Suprapubic skin (tissue), 4 donors: ENCODE results near the gene FLNB. TPM values are rescaled to one million over a fixed set of nuclear protein-coding genes. Genes with fewer than 3 reads are reported as not detected.

ENCODE experiments used
- DNase-seq, 2 donors: peaks; one replicate each; pipeline ENCODE4 v3.0.0-alpha.2; 2019; ENCODE audit warnings: low spot score in 2 of 2
- H3K27ac ChIP-seq: fragments of 200-600 bp; sonication (generic); one replicate; pipeline ENCODE4 v1.5.1; 2019
- H3K27me3 ChIP-seq: fragments of 200-600 bp; sonication (generic); one replicate; pipeline ENCODE4 v1.5.1; 2019
- H3K36me3 ChIP-seq: fragments of 200-600 bp; sonication (generic); one replicate; pipeline ENCODE4 v1.5.1; 2019
- H3K4me1 ChIP-seq: fragments of 200-600 bp; sonication (generic); one replicate; pipeline ENCODE4 v1.5.1; 2019
- H3K4me3 ChIP-seq: fragments of 200-600 bp; sonication (generic); one replicate; pipeline ENCODE4 v1.5.1; 2019; ENCODE audit warnings: mild to moderate bottlenecking
- H3K9me3 ChIP-seq: fragments of 200-600 bp; sonication (generic); one replicate; pipeline ENCODE4 v1.5.1; 2019
- EP300 ChIP-seq: sonication (generic); formaldehyde crosslinking; IDR thresholded peaks from one replicate; pipeline ENCODE4 v1.6.1; 2017; ENCODE audit warnings: antibody characterized with exemption
- POLR2A ChIP-seq, 2 donors: fragments of 450-650 bp; IDR thresholded peaks; one replicate each; pipeline ENCODE4 v1.6.1; 2017; ENCODE audit warnings: antibody characterized with exemption in 2 of 2, mild to moderate bottlenecking in 2 of 2, moderate library complexity in 2 of 2
- POLR2AphosphoS5 ChIP-seq, 3 donors: sonication (generic); formaldehyde crosslinking; IDR thresholded peaks; one replicate each; pipeline ENCODE4 v1.6.1; 2017; ENCODE audit warnings: antibody characterized with exemption in 3 of 3
- WGBS: methylation state at CpG from one replicate; pipeline ENCODE4 v1.1.5; 2018; 5-methylcytosine and 5-hydroxymethylcytosine counted together
- total RNA-seq, 4 donors: library from RNA; depleted of rRNA; stranded (reverse); fragments of >200 nt; gene quantifications; one replicate each; pipeline ENCODE4 v1.1.0, GENCODE V29; 2016
- TF ChIP-seq, protein P1 (sequence below), 2 donors: fragments of 200-600 bp in 1 of 2; fragments of 450-650 bp in 1 of 2; sonication (generic) in 1 of 2; IDR thresholded peaks; one replicate each; pipeline ENCODE4 v1.5.1; 2016 to 2019; ENCODE audit warnings: antibody characterized with exemption in 2 of 2, mild to moderate bottlenecking in 1 of 2, moderate library complexity in 1 of 2

Gene FLNB
- total RNA-seq, 4 donors from 2014 or later, result 143 to 186 (median 150) TPM

GRCh38 chr3:58090351-58090750 is 82.1 kb downstream of the FLNB start:
- DNase-seq, result no peak
- Histone ChIP-seq H3K9me3 (no peaks in the 10 kb centered on the region), H3K36me3 (peaks cover 12% of the 10 kb centered on the region), H3K27ac (no peak overlapping the region), H3K27me3 (no peaks in the 10 kb centered on the region), H3K4me3 (no peak overlapping the region), H3K4me1 (no peaks in the 10 kb centered on the region)
- TF ChIP-seq, protein P1, sequence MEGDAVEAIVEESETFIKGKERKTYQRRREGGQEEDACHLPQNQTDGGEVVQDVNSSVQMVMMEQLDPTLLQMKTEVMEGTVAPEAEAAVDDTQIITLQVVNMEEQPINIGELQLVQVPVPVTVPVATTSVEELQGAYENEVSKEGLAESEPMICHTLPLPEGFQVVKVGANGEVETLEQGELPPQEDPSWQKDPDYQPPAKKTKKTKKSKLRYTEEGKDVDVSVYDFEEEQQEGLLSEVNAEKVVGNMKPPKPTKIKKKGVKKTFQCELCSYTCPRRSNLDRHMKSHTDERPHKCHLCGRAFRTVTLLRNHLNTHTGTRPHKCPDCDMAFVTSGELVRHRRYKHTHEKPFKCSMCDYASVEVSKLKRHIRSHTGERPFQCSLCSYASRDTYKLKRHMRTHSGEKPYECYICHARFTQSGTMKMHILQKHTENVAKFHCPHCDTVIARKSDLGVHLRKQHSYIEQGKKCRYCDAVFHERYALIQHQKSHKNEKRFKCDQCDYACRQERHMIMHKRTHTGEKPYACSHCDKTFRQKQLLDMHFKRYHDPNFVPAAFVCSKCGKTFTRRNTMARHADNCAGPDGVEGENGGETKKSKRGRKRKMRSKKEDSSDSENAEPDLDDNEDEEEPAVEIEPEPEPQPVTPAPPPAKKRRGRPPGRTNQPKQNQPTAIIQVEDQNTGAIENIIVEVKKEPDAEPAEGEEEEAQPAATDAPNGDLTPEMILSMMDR (IDR thresholded peaks at IDR 0.05), result no peak
- no peak for TF ChIP-seq POLR2A (IDR thresholded peaks at IDR 0.05)
- TF ChIP-seq POLR2AphosphoS5 (IDR thresholded peaks at IDR 0.05), result no peak
- no peak for TF ChIP-seq EP300
- 95% methylated on average over 5 of the region's 5 CpGs for WGBS

GRCh38 chr3:58092521-58092920 is 84.3 kb downstream of the FLNB start:
- H3K4me1 ChIP-seq, result no peaks in the 10 kb centered on the region
- H3K36me3 ChIP-seq, result peaks cover 33% of the 10 kb centered on the region
- no peak for DNase-seq
- no peak for TF ChIP-seq POLR2A (IDR thresholded peaks at IDR 0.05)
- TF ChIP-seq EP300, result no peak
- TF ChIP-seq, protein P1 (IDR thresholded peaks at IDR 0.05), result no peak
- no peak for TF ChIP-seq POLR2AphosphoS5 (IDR thresholded peaks at IDR 0.05)
- no peaks in the 10 kb centered on the region for H3K27me3 ChIP-seq
- no peaks in the 10 kb centered on the region for H3K9me3 ChIP-seq
- WGBS, result 95% methylated on average over 4 of the region's 4 CpGs
- no peak overlapping the region for H3K27ac ChIP-seq
- no peak overlapping the region for H3K4me3 ChIP-seq

DNA sequence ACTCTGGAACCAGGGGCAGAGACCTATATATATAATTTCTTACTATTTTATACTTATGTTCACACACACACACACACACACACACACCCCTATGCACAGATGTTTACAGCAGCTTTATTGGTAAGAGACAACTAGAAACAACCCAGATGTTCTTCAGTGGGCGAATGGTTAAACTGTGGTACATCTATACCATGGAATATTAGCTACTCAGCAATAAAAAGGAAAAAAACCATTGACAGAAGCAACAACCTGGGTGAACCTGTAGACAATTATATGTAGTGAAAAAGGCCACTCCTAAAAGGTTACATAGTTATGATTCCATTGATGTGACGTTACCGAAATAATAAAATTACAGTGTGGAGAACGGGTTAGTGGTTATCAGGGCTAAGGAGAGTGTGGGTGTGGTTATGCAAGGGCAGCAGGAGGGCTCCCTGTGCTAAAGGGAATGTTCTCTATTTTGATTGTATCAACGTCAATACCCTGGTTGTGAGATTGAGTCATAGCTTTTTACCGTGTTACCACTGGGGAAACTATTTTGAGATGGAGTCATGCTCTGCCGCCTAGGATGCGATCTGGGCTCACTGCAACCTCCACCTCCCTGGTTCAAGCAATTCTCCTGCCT is 85.5 kb downstream of the FLNB start:
- no peaks in the 10 kb centered on the region for H3K27me3 ChIP-seq
- no peaks in the 10 kb centered on the region for H3K4me1 ChIP-seq
- WGBS, result 87% methylated on average over 8 of the region's 8 CpGs
- no peak for DNase-seq
- no peaks in the 10 kb centered on the region for H3K9me3 ChIP-seq
- TF ChIP-seq EP300 (no peak), POLR2A (IDR thresholded peaks at IDR 0.05) (no peak), POLR2AphosphoS5 (IDR thresholded peaks at IDR 0.05) (no peak)
- TF ChIP-seq, protein P1 (IDR thresholded peaks at IDR 0.05), result no peak
- no peak overlapping the region for H3K4me3 ChIP-seq
- peaks cover 39% of the 10 kb centered on the region for H3K36me3 ChIP-seq
- no peak overlapping the region for H3K27ac ChIP-seq

DNA sequence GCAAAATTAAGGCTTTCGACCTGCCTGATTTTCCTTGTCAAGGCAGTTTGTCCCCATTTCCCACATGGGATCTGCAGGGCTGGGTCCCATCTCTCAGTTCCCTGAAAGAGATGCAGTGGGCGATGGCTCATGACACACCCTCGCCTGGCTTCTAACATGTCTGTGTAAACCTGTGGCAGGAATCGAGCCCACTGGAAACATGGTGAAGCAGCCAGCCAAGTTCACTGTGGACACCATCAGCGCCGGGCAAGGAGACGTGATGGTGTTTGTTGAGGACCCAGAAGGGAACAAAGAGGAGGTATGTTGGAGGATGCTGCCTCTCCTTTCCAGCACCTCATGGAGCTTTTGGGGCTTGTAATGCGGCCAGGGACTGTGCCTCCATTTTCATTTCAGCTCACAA is 86.4 kb downstream of the FLNB start:
- TF ChIP-seq POLR2A (IDR thresholded peaks at IDR 0.05) (no peak), POLR2AphosphoS5 (IDR thresholded peaks at IDR 0.05) (no peak), EP300 (no peak)
- TF ChIP-seq, protein P1 (IDR thresholded peaks at IDR 0.05), result no peak
- peaks cover 48% of the 10 kb centered on the region for H3K36me3 ChIP-seq

GRCh38 chr3:58095603-58096138 is 87.4 kb downstream of the FLNB start:
- Histone ChIP-seq H3K27me3 (no peaks in the 10 kb centered on the region), H3K27ac (no peak overlapping the region), H3K9me3 (no peaks in the 10 kb centered on the region), H3K36me3 (peaks cover 54% of the 10 kb centered on the region), H3K4me1 (no peaks in the 10 kb centered on the region), H3K4me3 (no peak overlapping the region)
- WGBS, result 68% methylated on average over 6 of the region's 6 CpGs
- TF ChIP-seq EP300 (no peak), POLR2A (IDR thresholded peaks at IDR 0.05) (no peak), POLR2AphosphoS5 (IDR thresholded peaks at IDR 0.05) (no peak)
- TF ChIP-seq, protein P1 (IDR thresholded peaks at IDR 0.05), result no peak
- DNase-seq, result no peak

More for the DNA sequence above, 86.4 kb downstream of the FLNB start:
- H3K27ac ChIP-seq, result no peak overlapping the region
- no peak for DNase-seq
- WGBS, result 81% methylated on average over 8 of the region's 8 CpGs
- no peaks in the 10 kb centered on the region for H3K27me3 ChIP-seq
- H3K9me3 ChIP-seq, result no peaks in the 10 kb centered on the region
- H3K4me3 ChIP-seq, result no peak overlapping the region
- no peaks in the 10 kb centered on the region for H3K4me1 ChIP-seq
